Rectal smooth muscle tissue (tissue), 1 donor: Measurements from ENCODE around the gene ACRV1.

Experiments
- H3K27ac ChIP-seq: one replicate; pipeline ENCODE4 v1.7.0; 2013; ENCODE audit warnings: low read depth, low read length, inconsistent platforms
- H3K27me3 ChIP-seq: one replicate; pipeline ENCODE4 v1.7.0; 2013; ENCODE audit warnings: low read length; ENCODE audit not compliant: control insufficient read depth, insufficient read depth
- H3K36me3 ChIP-seq: one replicate; pipeline ENCODE4 v1.7.0; 2013; ENCODE audit warnings: low read length; ENCODE audit not compliant: control insufficient read depth, insufficient read depth
- H3K4me1 ChIP-seq: one replicate; pipeline ENCODE4 v1.7.0; 2013; ENCODE audit warnings: low read length; ENCODE audit not compliant: control insufficient read depth, insufficient read depth
- H3K4me3 ChIP-seq: one replicate; pipeline ENCODE4 v1.7.0; 2013; ENCODE audit warnings: low read length
- H3K9ac ChIP-seq: one replicate; pipeline ENCODE4 v1.7.0; 2013; ENCODE audit warnings: low read length

ACRV1 gene

GRCh38 chr11:125638315-125638714 lies 42.3 kb downstream of the ACRV1 start:
- H3K27me3 ChIP-seq, result no peaks in the 10 kb centered on the region
- no peak overlapping the region for H3K27ac ChIP-seq
- H3K9ac ChIP-seq, result no peak overlapping the region
- no peaks in the 10 kb centered on the region for H3K4me1 ChIP-seq
- no peak overlapping the region for H3K4me3 ChIP-seq
- H3K36me3 ChIP-seq, result peaks cover 1% of the 10 kb centered on the region

GRCh38 chr11:125637840-125638239 lies 42.8 kb downstream of the ACRV1 start:
- no peak overlapping the region for H3K27ac ChIP-seq
- peaks cover 2% of the 10 kb centered on the region for H3K36me3 ChIP-seq
- no peaks in the 10 kb centered on the region for H3K4me1 ChIP-seq
- no peaks in the 10 kb centered on the region for H3K27me3 ChIP-seq
- H3K9ac ChIP-seq, result no peak overlapping the region
- H3K4me3 ChIP-seq, result no peak overlapping the region

- no peak overlapping the region for H3K4me3 ChIP-seq
- no peaks in the 10 kb centered on the region for H3K36me3 ChIP-seq
- peaks cover 10% of the 10 kb centered on the region for H3K4me1 ChIP-seq
- H3K27me3 ChIP-seq, result no peaks in the 10 kb centered on the region
- no peak overlapping the region for H3K9ac ChIP-seq
- no peak overlapping the region for H3K27ac ChIP-seq
Observed at GRCh38 chr11:125627236-125627910, 53.3 kb downstream of the ACRV1 start.

- Histone ChIP-seq H3K27me3 (no peaks in the 10 kb centered on the region), H3K4me3 (peak overlapping the region; percentile 88), H3K4me1 (peaks cover 13% of the 10 kb centered on the region), H3K9ac (peak overlapping the region; percentile 13), H3K27ac (peak overlapping the region; percentile 15), H3K36me3 (no peaks in the 10 kb centered on the region)
Observed at GRCh38 chr11:125626288-125626950, 54.2 kb downstream of the ACRV1 start.

- Histone ChIP-seq H3K4me3 (peak overlapping the region; percentile 88), H3K9ac (peak overlapping the region; percentile 94), H3K27ac (peak overlapping the region; percentile 86), H3K4me1 (peaks cover 13% of the 10 kb centered on the region), H3K36me3 (peaks cover 5% of the 10 kb centered on the region), H3K27me3 (no peaks in the 10 kb centered on the region)
Observed at GRCh38 chr11:125625630-125626287, 54.9 kb downstream of the ACRV1 start.

GRCh38 chr11:125625225-125625629 lies 55.4 kb downstream of the ACRV1 start:
- peaks cover 8% of the 10 kb centered on the region for H3K36me3 ChIP-seq
- H3K9ac ChIP-seq, result peak overlapping the region; percentile 94
- peaks cover 13% of the 10 kb centered on the region for H3K4me1 ChIP-seq
- H3K27ac ChIP-seq, result peak overlapping the region; percentile 86
- H3K4me3 ChIP-seq, result peak overlapping the region; percentile 88
- no peaks in the 10 kb centered on the region for H3K27me3 ChIP-seq

GRCh38 chr11:125624756-125625213 lies 55.9 kb downstream of the ACRV1 start, which contains the start of gene CHEK1:
CHEK1 (plus strand) TSS chr11:125625163; CDS start chr11:125626769, 1,606 bp downstream.
- Histone ChIP-seq H3K4me3 (peak within 1 kb of the TSS; percentile 88), H3K36me3 (peaks cover 8% of the 10 kb centered on the region), H3K4me1 (peaks cover 13% of the 10 kb centered on the region), H3K9ac (peak within 1 kb of the TSS; percentile 94), H3K27me3 (no peaks in the 10 kb centered on the region), H3K27ac (peak within 1 kb of the TSS; percentile 86)

- peak overlapping the region; percentile 21 for H3K27ac ChIP-seq
Observed at GRCh38 chr11:125623064-125623463, 57.6 kb downstream of the ACRV1 start.

GRCh38 chr11:125621995-125622394 lies 58.7 kb downstream of the ACRV1 start:
- peaks cover 17% of the 10 kb centered on the region for H3K36me3 ChIP-seq
- no peak overlapping the region for H3K9ac ChIP-seq
- H3K4me3 ChIP-seq, result no peak overlapping the region
- H3K27ac ChIP-seq, result peak overlapping the region; percentile 60
- H3K4me1 ChIP-seq, result peaks cover 13% of the 10 kb centered on the region
- H3K27me3 ChIP-seq, result no peaks in the 10 kb centered on the region

More at GRCh38 chr11:125623064-125623463, 57.6 kb downstream of the ACRV1 start:
- Histone ChIP-seq H3K4me1 (peaks cover 13% of the 10 kb centered on the region), H3K4me3 (no peak overlapping the region), H3K9ac (no peak overlapping the region), H3K36me3 (peaks cover 17% of the 10 kb centered on the region), H3K27me3 (no peaks in the 10 kb centered on the region)
